NB4 (cell line): ENCODE measurements around the gene SLC7A5.

Experiments used
- CTCF ChIP-seq: IDR thresholded peaks from one replicate; pipeline ENCODE4 v1.5.1; 2012; ENCODE audit warnings: low read depth, low read length
- MYC ChIP-seq: IDR thresholded peaks from 2 replicates; pipeline ENCODE4 v1.6.1; 2011; ENCODE audit warnings: low read depth, low read length
- POLR2A ChIP-seq: IDR thresholded peaks from 2 replicates; pipeline ENCODE4 v1.6.1; 2011; ENCODE audit warnings: mild to moderate bottlenecking; ENCODE audit not compliant: insufficient read length; ENCODE audit errors: extremely low read depth

DNA sequence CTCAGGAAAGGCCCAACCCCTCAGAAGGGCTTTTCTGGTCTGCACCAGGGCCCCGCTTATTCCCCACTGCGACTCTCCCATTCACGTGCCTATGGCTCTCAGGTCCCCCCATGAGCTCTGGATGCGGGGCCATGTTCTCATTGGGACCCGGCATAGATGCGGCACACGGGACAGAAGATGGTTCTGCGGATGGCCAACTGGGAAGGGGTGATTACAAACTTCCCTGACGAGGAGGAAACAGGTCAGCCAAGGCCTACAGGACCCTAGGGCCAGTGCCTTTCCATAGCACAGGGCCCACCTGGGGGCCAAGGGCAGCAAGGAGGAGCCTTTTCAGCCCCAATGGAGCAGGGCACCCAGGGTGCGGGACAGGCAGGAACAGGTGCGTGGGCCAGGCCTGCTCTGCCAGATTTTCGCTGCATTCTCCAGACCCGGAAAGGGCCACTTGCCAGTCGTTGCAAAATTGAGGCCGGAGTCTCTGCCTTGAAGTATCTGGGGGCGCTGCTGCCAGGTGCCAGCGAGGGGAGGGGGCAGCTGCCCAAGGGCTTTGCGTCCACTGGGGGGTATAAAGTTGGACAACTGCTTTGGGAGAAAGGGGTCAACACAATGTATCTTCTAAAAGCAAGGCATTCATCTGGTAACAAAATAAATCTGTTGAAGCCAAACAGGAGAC, 20.5 kb downstream of the SLC7A5 start:
- TF ChIP-seq MYC (no peak), POLR2A (no peak), CTCF (no peak)
